Peyer's patch (tissue), 4 donors: ENCODE data around the gene CCDC9B.

Experiments used
- CTCF ChIP-seq, 6 experiments: fragments of 450-650 bp in 4 of 6; fragments of 200-600 bp in 2 of 6; sonication (generic) in 1 of 6; IDR thresholded peaks; one replicate each; pipeline ENCODE4 v1.5.1; 2017 to 2019; ENCODE audit warnings: antibody characterized with exemption in 6 of 6, mild to moderate bottlenecking in 3 of 6, moderate library complexity in 1 of 6
- POLR2A ChIP-seq, 2 donors: fragments of 450-650 bp; IDR thresholded peaks; one replicate each; pipeline ENCODE4 v1.5.1; 2017; ENCODE audit warnings: antibody characterized with exemption in 2 of 2, mild to moderate bottlenecking in 2 of 2, moderate library complexity in 2 of 2

GRCh38 chr15:40282869-40283614 lies 57.7 kb downstream of the CCDC9B start, which contains the start of gene ANKRD63:
- TF ChIP-seq CTCF (IDR thresholded peaks at IDR 0.05) (no peak), POLR2A (IDR thresholded peaks at IDR 0.05) (no peak)
